ENCODE data around the gene CGNL1.

The CGNL1 gene

DNA sequence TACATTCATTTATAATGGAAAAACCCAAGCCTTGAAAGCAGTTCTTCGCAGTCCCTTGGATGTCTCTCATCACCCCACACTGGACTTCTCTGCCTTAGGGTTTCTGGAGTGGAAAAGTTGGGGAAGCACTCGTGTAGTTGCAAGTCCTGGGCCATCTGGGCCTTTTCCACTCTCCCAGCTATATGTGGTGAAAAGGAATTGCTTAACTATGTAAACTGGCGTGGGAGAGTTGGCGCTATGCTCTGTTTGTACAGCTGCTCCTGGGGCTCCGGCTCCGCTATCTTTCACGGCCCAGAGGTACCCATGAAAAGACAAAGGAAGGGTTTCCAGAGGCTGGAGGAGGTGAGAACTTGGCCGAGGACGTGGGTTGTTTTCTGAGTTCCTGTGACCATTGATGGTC lies 134.3 kb downstream of the CGNL1 start:
- no peak for DNase-seq (ENCODE audit: extremely low read depth, low read depth)
- TF ChIP-seq, protein P1, sequence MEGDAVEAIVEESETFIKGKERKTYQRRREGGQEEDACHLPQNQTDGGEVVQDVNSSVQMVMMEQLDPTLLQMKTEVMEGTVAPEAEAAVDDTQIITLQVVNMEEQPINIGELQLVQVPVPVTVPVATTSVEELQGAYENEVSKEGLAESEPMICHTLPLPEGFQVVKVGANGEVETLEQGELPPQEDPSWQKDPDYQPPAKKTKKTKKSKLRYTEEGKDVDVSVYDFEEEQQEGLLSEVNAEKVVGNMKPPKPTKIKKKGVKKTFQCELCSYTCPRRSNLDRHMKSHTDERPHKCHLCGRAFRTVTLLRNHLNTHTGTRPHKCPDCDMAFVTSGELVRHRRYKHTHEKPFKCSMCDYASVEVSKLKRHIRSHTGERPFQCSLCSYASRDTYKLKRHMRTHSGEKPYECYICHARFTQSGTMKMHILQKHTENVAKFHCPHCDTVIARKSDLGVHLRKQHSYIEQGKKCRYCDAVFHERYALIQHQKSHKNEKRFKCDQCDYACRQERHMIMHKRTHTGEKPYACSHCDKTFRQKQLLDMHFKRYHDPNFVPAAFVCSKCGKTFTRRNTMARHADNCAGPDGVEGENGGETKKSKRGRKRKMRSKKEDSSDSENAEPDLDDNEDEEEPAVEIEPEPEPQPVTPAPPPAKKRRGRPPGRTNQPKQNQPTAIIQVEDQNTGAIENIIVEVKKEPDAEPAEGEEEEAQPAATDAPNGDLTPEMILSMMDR (IDR thresholded peaks at IDR 0.05; ENCODE audit: low read depth, low read length, missing control alignments): no peak
- no peak overlapping the region for H3K4me3 ChIP-seq (replicated peaks; ENCODE audit: low read depth, low read length)

DNA sequence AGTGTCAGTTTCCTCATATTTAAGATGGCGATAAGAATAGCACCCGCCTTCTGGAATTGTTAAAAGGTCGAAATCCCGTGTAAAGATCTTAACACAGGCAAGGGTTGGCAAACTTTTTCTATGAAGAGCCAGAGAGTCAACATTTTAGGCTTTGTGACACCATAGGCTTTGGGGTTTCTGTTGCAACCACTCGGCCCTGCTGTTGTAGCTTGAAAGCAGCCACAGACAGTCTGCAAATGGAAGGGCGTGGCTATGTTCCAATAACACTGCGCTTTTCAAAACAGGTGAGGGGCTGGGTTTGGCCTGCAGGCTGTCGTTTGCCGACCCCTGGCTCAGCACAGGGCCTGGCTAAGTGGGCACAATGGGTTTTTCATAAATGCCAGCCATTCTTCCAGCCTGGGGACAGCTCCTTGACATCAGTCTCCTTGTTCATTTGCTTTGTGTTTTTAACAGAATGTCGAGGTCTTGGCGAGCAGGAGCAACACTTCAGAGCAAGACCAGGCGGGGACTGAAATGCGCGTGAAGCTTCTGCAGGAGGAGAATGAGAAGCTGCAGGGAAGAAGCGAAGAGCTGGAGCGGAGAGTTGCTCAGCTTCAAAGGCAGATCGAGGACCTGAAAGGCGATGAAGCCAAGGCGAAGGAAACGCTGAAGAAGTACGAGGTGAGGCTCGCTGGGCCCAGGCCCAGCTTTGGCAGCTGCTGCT lies 140.2 kb downstream of the CGNL1 start:
- DNase-seq (ENCODE audit: extremely low read depth, low read depth): no peak
- TF ChIP-seq, protein P1 (IDR thresholded peaks at IDR 0.05; ENCODE audit: low read depth, low read length, missing control alignments): no peak
- H3K4me3 ChIP-seq (replicated peaks; ENCODE audit: low read depth, low read length): no peak overlapping the region

DNA sequence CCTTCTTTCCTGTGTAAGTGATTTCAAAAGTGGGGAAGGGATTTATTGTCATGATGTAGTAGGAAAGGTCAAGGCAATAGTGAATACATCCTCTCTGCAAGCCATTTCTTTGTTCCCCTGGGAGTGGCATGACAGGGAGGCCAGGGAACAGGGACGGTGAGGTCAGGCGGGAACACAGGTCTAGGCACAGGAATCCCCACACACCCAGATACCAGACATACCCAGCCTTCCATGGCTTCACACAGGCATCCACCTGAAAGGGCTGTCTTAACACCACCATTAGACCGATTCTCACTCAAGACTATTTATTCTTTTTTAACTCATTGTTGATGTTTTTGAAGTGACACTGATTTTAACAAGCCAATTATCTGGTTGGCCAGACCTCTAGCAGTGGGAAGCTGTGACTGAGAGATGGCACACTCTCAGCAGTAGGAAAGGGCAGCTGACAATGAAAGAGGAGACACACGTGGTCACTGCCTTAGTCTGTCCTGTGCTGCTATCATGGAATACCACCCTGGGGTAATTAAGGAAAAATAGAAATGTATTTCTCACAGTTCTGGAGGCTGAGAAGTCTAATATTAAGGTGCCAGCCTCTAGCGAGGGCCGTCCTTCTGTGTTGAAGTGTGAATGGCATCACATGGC lies 140.8 kb downstream of the CGNL1 start:
- no peak overlapping the region for H3K4me3 ChIP-seq (replicated peaks; ENCODE audit: low read depth, low read length)
- TF ChIP-seq, protein P1 (IDR thresholded peaks at IDR 0.05; ENCODE audit: low read depth, low read length, missing control alignments): no peak
- no peak for DNase-seq (ENCODE audit: extremely low read depth, low read depth)

DNA sequence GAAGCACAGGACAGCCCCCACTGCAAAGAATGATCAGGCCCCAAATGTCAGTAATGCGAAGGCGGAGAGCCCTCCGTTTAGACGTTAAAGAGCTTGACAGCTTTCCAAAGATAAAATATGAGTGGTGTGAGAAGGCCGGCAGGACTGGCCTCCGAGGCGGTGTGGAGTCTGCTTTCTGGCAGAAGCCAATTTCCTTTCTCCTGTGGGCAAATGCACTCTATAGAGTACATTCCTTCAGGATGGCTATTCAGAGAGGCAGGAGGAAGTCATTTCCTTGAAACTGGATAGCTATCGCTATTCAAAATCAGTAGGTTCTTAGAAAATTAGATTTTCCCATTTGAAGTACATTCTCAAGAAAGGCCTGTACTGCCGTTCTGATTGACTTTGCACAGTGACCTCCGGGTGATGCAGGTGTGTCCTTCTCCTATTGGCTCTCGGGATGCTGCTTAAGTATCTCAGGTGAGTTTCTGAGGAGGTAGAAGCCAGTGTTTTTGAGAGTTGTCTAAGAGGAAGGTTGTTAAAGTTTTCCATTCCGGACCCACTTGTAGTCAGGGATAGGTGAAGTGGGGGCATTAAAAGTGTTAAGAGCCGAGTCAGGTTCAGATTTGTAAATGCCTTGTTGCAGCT lies 142.6 kb downstream of the CGNL1 start:
- no peak overlapping the region for H3K4me3 ChIP-seq (replicated peaks; ENCODE audit: low read depth, low read length)
- DNase-seq (ENCODE audit: extremely low read depth, low read depth): no peak
- TF ChIP-seq, protein P1 (IDR thresholded peaks at IDR 0.05; ENCODE audit: low read depth, low read length, missing control alignments): no peak

DNA sequence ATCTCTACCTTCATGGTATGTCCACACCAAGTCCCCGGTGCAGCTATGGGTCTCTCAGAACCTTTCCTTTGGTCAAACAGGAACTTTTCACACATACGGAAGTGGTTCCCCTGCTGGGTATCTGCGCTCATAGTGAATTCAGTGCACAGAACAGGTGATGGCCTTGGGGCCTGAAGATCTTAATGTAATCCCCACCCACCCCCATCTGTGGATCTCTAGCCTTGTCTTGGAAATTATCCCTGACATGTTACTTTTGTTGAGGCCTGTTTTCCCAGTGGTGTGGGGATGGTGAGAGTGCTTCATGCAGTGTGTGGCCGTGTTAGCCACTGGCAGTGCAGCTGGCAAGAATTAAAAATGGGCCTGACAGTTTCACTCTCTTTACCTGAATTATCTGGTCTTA lies 143.5 kb downstream of the CGNL1 start:
- H3K4me3 ChIP-seq (replicated peaks; ENCODE audit: low read depth, low read length): no peak overlapping the region
- DNase-seq (ENCODE audit: extremely low read depth, low read depth): no peak
- TF ChIP-seq, protein P1 (IDR thresholded peaks at IDR 0.05; ENCODE audit: low read depth, low read length, missing control alignments): no peak

DNA sequence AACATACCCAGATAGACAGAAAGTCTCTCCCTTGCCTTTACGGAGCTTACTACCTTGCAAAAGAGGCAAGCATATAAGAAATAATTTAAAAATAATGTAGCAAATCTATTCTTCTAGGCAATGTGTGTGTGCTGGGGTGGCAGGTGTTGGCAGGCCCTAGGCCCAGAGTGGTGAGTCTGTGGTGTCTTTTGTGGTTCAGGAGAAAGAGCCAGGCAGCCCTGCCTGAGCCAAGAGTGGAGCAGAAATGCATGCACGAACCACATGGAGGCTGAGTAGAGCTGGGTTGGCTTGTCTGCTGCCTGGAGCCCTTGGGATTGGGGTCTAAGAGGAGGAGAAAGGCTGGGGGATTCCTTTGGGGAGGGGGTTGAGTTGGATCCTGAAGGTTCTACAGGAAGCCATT lies 145.2 kb downstream of the CGNL1 start:
- no peak overlapping the region for H3K4me3 ChIP-seq (replicated peaks; ENCODE audit: low read depth, low read length)
- no peak for DNase-seq (ENCODE audit: extremely low read depth, low read depth)
- TF ChIP-seq, protein P1 (IDR thresholded peaks at IDR 0.05; ENCODE audit: low read depth, low read length, missing control alignments): no peak
